ENCODE results near the gene EYA2.

The EYA2 gene

GRCh38 chr20:46985671-46986070 lies 91.0 kb downstream of the EYA2 start:
- DNase-seq = no peak

DNA sequence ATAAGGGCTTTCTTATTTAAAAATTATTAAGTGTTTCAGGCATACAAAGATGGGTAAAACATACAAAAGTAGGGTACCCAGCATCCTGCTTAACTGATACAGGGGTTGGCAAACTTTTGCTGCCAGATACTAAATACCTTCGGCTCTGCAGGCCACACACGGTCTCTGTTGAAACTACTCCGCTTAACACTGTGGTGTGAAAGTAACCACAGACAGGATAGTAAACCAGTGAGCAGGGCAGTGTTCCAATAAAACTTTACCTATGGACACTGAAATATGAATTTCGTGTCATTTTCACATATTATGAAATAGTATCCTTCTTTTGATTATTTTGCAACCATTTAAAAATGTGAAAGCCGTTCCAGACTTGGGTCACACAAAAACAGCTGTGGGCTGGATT lies 92.4 kb downstream of the EYA2 start:
- no peak for DNase-seq

DNA sequence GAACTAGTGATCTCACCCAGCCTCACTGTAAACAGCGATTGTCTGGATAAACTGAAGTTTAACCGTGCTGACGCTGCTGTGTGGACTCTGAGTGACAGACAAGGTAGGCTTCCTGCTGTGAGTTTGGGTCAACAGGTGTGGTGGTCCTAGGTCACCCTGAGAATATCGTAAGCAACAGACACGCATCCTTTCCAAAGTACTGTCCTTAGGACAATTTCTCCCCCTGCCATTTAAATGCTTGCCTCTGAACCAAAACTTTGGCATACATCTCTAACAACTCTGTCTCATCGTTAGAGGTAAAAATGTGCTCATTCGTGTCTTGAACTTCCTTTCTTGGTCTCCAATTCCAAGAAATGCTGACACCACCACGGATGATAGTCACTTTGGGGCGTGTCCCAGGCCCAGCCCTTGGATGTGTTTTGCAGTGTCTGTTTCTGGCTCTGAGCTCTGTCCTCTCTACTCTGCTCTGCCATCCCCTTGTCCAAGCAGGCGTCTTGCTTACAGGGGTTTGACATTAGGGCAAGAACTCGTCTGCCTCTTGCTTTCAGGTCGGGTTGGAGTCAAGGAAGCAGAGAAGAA lies 95.5 kb downstream of the EYA2 start:
- no peak for DNase-seq

GRCh38 chr20:46990596-46991104 lies 96.0 kb downstream of the EYA2 start:
- no peak for DNase-seq

- DNase-seq = no peak
Observed at GRCh38 chr20:46991168-46991567, 96.5 kb downstream of the EYA2 start.

DNA sequence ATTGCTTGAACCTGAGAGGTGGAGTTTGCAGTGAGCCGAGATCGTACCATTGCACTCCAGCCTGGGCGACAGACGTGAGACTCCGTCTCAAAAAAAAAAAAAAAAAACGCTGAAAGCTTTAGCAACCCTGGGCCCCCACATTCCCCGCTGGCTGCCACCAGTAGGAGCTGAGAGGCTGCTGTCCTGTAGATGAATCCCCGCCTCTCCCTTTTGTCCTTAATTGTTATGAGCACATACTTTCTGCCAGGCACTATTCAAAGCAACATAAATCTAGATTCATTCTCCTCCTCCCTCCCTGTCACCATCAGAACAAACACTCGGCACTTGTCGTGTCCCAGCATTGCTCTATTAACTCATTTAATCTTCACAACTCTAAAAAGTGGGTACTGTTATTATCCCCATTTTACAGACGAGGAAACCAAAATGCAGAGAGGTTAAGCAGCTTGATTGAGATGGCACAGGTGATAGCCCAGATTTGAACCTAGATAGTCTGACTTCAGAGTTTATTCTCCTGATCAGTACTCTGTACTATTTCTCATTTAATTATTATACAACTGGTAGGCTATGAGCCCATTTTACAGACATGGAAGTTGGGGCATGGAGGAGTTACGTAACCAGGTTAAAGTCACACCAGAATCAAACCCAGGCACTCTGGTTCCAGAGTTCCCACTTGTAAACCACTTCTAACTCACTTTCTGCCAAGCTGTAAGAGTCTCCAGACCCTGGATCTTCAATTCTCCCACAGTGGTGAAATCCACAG lies 97.4 kb downstream of the EYA2 start:
- no peak for DNase-seq

DNA sequence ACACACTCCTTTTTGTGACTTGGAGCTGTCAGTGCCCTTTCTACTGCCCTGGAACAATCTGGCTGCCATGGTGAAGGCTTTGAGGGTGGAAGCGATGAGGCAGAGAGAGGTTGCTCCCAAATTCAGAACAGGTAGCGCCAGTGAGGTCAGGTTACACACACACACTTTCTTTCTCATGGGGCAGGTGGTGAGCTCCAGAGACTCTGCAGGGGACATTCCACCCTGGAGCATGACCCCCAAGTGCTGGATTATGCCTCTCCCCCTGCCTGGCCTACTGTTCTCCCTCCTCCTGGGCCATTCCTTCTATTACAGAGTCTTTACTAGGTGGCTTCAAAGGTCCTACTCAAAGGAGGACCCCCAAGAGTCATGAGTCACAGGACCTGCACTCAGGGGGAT lies 98.0 kb downstream of the EYA2 start:
- no peak for DNase-seq

GRCh38 chr20:46993465-46994095 lies 98.9 kb downstream of the EYA2 start:
- no peak for DNase-seq

GRCh38 chr20:46994341-46994740 lies 99.7 kb downstream of the EYA2 start:
- DNase-seq = no peak

- DNase-seq = no peak
Observed at GRCh38 chr20:46995561-46996142, 101.0 kb downstream of the EYA2 start.

GRCh38 chr20:46997187-46997586 lies 102.5 kb downstream of the EYA2 start:
- DNase-seq = no peak

GRCh38 chr20:46998477-46999240 lies 104.0 kb downstream of the EYA2 start:
- no peak for DNase-seq

GRCh38 chr20:46999801-47000465 lies 105.3 kb downstream of the EYA2 start:
- DNase-seq = no peak

- DNase-seq = no peak
Observed at GRCh38 chr20:47003223-47003622, 108.6 kb downstream of the EYA2 start.

DNA sequence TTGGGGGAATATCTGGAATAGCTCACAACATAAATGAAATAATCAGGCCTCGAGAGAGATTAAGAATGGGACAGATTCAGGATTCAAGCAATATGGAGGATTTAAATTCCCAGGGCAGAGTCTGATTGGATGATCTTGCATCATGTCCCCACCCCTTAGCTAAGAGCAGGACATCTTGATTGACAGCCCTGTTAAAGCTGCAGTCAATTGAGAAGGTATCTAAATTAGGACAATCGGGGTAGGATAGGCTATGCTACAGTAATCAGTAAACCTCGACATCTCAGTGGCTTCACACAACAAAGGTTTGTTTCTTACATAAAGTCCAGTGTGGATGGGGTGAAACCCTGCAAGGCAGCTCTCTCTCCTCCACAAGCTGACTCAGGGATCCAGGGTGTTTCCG lies 109.5 kb downstream of the EYA2 start:
- no peak for DNase-seq

GRCh38 chr20:47007826-47008655 lies 113.4 kb downstream of the EYA2 start:
- DNase-seq = no peak

GRCh38 chr20:47008842-47009518 lies 114.3 kb downstream of the EYA2 start:
- no peak for DNase-seq

DNA sequence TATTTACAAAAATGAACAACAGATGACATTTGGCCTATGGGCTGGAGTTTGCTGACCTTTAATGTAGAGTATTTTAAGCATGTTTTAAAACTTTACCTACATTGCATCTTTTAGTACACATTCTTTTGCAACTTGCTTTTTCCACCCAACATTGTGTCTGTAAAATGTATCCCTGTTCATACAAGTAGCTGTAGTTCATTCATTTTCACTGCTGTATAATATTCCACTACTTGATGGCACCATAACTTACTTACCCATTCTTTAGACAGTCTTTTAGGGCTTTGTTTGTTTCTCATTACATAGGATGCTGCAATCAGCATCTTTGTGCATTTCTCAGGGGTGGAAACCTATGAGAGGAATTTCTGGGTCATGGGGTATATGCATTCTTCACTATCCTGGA lies 115.1 kb downstream of the EYA2 start:
- no peak for DNase-seq

GRCh38 chr20:47011984-47012383 lies 117.3 kb downstream of the EYA2 start:
- no peak for DNase-seq

DNA sequence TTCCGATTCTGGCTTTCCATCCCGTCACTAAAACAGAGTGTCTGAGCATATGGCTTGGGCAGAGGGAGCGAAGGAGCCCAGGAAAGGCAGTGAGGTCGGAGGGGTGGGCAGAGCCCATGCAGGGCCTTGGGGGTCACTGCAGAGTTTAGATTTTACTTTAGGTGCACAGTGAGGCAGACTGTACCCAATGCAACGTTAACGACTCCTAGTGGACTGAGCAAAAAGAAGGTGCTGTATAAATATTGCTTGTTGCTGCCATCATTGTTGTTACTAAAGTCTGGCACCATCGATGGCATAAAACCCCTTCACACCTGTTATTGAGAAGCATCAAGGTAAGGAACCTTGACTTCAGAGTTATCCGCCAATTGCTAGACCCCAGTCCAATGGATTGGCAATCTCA lies 119.0 kb downstream of the EYA2 start:
- DNase-seq = no peak

All from activated CD4-positive, alpha-beta T cell treated with anti-CD3 and anti-CD28 coated beads for 1 hour (primary cell).